Activated CD8-positive, alpha-beta memory T cell treated with anti-CD3 and anti-CD28 coated beads, Interleukin-2, amount 50 U/mL, for 1 hour (primary cell): ENCODE data around the gene ZBTB34.

Source experiments
- DNase-seq: peaks from one replicate; pipeline ENCODE4 v3.0.0-alpha.2; 2020; ENCODE audit errors: extremely low read depth

Gene ZBTB34

DNA sequence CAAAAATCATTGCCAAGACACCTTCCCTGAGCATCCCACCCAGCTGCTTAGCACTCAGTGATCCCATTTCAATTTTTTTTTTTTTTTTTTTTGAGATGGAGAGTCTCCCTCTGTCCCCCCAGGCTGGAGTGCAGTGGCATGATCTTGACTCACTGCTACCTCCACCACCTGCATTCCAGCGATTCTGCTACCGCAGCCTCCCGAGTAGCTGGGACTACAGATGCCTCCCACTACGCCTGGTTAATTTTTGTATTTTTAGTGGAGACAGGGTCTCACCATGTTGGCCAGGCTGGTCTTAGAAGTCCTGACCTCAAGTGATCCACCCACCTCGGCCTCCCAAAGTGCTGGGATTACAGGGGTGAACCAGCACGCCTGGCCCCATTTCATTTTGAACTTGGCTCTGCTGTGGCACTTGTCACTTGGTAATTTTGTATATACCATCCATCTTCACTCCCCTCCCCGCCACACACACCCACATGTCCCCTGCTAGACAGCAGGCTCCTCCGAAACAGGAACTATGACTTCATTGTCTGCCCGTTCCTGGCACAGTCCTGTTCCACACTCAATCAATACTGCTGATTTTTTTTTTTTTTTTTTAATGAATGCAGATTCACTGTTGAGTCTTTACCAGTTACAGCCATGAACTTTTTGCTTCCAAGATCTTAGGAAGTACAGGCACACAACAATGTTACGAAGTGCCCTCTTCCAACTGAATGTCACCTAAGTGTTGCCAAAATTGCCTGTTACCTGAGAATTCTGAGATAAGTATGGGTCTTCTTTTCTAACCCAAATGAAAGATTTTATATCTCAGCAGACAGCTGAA, 17.3 kb upstream of the ZBTB34 start:
- no peak for DNase-seq

DNA sequence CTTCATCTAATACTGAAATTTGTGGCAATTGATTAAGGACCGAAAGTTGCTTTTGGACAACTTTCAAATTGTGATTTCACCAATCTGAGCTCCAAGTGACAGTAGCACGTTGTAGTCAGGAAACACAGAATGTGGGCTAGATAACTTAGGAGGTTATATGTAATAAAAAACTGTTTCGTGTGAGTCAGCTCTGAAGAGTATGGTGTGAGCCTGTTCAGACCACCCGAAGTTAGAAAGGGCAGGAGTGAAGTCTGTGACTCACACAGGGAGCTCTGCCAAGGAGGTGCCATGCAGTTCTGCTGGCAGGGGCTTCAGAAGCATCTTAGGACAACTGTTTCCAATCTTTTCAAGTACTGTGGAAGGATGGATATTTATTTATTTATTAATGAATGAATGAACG, 16.4 kb upstream of the ZBTB34 start:
- DNase-seq, result no peak

DNA sequence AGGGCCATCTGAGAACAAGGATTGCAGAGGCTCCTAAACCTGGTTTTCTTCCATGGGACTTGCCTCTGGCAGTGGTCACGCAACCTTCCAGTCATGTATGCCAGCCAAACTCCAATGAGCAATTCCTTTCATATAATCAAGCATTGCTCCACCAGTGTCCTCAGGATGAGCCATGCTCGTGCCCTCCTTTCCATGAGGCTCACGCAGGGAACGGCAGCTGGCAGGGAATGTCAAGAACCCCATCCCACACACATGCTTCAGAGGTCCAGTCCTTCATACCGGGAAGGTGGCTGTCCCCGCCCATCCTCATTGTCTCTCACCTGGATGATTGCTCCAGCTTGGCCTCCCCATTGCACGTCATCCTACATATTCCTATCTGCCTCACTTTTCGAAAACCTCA, 13.4 kb upstream of the ZBTB34 start:
- no peak for DNase-seq

DNA sequence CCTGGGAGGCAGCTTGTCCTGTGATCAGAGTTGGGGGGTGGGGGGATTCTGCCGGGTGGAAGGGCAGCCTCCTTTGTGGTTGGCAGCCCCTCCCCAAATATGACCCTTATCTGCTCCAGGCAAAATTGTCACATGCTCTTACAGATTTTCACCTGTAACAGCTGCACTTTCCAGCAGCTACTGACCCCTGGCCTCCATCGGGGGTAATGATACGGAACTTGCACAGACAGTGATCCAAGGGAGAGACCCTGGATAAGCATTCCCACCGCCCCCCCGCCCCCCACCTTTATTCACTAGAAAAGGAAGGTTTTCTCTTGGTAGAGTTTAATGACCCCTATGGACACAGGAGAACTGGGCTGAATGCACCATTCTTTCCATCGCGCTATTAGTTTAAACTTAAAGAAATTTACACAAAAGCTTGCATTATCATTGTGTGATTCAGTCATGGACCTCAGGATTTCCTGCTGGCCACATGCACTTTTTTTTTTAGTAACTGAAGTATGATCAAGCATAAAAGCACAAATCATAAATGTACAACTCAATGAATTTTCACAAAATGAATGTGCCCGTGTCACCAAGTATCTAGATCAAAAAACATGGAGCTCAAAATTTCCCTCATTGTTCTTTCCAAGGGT, 10.7 kb upstream of the ZBTB34 start:
- DNase-seq, result no peak

DNA sequence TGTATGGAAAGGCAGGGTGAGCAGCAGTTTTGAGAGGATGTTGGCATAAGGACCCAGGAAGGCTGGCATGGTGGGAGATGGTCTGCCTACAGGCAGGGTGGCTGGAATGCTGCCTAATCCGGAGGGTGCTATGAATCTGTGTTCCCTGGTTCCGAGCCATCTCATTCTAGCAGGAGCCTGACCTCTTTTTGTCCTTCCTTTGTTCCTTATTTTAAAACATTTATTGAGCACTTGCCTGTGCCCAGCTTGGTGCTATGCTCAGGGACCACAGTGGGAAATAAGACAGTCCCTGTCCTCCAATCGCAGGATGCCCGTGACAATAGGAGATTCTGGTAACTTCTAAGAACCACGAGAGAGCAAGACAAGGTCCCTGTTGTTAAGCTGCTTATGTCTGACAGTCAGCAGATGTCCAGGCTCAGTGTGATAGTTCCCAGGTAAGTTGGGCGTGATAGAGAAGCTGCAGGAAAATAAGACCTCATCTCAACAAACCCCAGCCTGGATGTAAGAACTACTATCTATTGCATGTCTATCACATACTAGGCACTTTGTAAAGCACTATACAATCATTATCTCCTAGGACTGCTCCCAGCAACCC, 9.1 kb upstream of the ZBTB34 start:
- DNase-seq, result no peak

DNA sequence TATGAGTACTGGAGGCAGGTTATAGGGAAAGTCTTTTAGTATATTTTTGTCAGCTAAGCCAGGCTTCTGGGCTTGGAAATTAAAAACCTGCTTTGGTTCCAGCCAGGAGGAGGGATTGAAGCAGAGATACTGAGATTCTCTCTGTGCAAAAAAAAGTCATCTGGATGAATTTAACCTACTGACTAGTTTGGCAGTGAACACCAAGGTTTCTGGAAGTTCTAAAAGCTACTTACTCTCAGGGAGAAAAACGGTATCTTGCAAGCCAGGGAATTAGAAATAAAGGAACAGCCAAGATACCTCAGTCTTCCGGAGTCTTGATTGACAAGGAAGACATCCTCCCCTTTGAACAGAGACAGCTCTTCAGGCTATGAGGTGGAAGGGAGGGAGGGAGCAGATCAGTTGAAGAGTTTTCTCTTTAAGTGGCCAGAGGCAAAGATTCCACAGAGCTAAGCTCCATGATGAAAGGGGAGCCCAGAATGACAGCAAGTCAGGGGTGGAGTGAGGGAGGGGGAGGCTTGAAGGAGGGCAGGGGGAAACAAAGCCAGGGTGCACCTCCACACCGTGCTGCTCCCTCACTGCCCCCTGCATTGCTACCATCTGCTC, 8.3 kb upstream of the ZBTB34 start:
- no peak for DNase-seq

DNA sequence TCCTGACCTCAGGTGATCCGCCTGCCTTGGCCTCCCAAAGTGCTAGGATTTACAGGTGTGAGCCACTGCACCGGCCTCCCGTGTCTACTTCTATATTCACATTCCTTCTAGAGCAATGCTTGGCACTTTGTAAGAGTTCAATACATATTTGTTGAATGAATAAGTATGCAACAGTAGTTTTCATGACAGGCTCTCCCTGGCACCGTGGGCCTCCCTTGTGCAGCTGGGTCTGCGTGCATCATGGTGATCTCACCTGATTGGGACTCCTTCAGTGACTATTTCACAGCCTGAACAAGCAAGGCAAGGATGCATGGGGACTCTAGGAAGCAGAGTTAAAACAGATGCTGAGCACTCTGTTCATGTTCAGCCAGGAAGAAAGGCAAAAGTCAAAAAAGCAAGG, 6.8 kb upstream of the ZBTB34 start:
- no peak for DNase-seq

DNA sequence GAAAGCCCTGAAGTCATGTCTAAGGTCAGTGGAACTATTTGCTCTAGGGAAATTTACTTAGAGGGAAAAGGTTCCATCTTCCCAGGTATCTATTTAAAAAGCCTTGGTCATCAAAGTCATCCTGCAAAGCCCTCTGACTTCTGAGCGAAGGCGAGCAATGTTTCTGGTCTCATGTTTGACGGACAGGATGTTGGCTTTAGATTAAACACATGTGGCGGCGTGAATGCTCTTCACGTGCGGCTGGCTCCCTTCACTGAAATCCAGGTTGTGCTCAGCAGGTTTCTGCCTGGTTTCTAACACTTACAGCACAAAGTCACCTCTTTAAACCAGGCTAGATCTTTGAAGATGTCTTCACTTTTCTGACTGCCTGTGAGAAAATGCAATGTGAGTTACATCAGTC, 5.7 kb upstream of the ZBTB34 start:
- DNase-seq, result no peak

DNA sequence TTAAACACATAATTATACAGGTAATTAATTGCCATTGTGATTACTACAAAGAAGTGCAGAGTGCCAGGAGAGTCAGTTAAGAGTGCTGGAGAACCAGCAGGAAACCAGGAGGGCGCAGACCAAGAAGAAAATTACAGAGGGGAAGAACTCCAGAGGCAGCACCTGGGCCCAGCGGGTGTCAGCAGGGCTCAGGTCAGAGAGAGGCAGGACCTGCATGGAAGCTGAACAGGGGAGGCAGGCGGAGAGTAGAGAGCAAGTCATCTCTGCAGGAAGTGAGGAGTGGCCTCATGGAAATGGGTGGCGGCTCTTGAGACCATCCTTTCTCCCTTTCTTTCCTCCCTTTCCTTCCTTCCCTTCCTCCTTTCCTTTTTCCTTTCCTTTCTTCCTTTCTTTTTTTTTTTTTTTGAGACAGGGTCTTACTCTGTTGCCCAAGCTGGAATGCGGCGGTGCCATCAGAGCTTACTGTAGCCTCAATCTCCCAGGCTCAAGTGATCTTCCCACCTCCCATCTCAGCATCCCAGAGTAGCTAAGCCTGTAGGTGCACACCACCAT, 4.0 kb upstream of the ZBTB34 start:
- DNase-seq, result no peak

DNA sequence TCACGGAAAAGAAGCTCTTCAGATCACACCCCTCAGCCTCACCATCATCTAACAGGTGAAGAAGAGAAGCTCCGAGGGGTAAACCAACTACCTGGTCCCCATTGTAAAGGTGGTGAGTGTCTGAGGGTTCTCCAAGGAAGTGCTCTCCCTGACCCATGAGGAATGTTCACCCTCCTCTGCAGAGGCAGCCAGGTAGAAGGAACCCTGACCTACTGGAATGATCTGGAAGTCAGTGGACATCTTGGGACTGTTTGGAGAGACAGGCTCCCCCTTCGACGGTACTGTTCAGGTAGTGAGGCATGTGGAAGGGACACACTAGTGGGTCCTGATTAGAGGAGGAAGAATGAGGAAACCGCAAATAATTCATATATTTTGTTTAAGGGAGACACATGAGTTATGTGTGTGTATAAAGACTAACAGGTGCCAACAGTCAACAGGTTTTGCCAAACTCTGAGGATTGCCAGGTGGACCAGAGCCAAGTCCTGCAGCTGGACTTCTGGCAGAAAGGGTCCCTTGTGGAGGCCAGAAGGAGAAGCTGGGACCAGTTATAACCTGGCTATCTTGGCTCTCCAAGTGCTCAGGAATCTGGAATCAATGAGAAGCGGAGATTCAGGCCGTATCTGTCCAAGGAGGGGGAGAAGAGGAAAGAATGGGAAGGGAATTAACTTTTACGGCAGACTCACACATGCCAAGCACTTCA, 3.0 kb upstream of the ZBTB34 start:
- DNase-seq, result no peak

DNA sequence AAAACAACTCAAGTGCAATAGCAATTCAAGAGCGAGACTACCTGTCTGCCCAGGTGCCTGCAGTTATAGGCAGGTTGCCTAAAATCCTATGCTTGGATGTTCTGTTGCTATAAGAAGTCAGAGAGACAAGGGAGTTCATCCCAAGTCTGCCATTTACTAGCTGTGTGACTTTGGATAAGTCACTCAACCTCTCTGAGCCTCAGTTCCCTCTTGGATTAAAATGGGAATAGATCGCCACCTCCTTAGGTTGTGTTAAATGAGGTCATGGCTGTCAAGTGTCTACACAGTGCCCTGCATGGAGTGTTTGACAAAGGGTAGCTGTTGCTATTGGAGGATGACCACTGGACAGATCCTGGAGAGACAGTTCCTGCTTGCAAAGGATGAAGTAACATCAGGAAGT, 1.3 kb upstream of the ZBTB34 start:
- DNase-seq, result no peak

DNA sequence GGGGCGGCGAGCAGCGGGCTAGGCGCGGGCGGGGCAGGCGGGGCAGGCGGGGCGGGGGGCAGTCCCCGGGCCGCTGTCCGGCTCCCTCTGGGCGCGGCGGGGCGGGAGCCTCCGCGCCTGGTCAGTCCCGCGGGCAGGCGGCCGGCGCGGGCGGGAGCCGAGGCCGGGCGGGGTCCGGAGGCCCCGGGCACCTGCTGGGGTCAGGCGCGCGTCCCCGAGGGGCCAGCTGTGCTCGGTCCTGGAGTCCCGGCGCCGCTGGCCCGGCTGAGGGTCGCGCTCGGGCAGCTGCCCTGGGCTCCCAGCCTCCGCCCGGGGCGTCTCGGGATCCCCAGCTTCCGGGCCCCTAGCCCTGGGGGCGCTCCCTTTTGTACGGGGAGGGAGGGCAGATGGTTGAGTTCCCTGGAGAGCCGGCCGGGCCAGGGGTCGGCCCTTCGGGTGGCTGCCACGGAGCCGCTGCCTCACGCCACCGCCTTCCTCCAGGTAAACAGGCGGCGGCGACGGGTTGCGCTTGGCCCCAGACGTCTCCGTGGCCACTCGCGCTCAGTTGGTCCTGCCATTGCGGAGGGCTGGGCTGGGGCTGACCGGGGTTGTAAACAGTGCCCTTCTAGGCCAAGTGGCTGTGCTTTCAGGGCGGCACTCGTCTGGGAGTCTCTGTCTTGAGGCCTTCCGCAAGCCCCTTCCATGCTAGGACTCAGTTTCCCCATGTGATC, 473 bp downstream of the ZBTB34 start:
- DNase-seq, result no peak

DNA sequence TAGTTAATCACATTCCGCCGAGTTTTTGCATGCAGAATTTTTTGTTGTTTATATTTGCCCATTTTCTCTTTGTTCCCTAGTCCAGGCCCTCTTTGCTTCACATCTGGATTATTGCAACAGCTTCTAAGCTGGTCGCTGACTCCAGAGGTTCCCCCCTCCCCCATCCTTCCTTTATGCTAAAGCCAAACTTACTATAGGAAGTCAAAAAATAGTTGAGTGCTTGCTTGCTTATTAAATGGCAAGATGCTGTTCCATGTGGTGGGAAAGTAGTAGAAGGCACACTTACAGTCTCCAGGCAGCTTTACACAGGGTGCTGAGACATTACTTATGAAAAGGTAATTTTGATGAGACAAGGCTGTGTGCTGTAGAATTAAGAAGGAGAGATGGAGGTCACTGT, 1.3 kb downstream of the ZBTB34 start:
- DNase-seq, result no peak

DNA sequence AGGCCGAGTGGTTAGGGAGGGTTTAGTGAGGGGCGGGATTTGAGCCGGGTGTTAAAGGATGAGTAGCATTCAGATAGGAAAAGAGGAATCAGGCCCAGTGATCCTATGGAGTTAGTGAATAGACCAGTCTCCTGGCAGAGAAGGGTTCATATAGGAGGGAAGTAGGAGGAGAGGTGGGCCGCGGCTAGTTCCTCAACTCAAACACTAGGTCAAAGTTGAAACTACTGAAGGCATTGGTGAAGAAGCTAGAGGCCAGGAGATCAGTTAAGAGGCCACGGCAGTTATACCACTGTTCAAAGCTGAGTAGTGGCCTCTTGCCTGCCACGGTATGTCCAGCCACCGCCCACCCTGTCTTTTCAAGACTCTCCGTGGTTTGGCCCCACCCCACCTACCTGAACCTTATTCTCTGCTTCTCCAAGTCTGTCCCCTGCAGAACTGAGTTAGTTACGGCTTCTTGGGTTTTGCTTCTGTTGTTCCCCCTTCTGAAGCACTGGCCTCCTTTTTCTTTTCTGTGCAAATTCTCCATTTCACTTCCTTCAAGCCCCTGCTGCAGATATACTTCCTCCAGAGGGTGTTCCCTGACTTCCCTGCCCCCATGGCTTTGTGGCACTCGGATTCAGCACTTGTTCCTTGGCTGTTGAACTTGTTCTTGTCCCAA, 1.8 kb downstream of the ZBTB34 start:
- no peak for DNase-seq

DNA sequence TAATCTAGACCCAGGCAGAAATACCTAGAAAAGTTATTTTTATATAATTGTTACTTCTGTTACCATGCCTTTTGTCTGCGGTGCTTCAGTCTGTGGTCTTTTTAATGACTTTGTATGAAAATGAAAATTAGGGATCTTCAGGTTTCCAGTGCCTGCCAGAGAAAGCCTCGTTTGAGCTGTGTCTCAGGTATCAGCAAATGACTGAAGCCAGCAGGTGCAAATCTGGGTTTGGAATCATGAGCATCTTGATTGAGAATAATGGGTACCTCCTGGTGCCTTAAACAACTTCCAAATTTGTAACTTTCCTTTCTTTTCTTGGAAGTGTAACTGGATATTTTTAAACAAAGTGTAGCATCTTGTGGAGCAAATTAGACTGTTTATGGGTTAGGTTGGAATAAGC, 4.3 kb downstream of the ZBTB34 start:
- DNase-seq, result no peak

DNA sequence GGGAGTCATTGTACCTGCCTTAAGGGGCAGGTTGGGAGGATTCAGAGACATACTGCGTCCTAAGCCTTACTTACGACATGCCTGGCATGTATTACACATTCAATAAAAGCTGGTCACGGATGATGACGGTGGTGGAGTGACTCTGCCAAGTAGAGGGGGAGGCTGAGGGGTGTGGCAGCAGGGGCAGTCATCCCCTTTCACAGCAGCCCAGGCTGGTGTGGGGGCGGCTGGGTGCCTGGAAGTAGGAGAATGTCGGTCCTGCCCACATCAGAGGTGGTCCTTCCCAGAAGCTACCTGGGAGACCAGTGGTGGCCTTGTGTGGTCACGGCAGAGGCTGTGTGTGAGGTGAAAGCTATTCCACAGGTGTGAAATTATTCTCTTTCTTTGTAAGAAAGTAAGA, 8.9 kb downstream of the ZBTB34 start:
- no peak for DNase-seq

DNA sequence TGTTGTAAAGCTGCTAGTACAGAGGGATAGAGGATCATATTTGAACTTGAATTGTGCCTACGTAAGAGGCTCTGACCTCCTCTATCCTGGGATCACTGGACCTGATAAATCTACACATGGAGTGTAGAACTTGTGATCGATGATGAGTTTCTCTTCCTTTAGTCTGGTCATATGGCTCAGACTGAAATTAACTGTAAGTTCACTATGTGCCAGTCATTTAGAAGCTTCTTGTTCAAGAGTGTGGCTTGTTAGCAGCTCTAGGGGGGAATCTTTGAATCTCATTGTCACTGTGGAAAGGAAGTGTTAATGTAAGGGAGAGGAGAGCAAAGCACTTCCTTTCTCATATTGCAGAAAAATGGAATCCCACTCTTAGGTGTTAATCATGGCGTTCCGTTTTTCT, 12.1 kb downstream of the ZBTB34 start:
- no peak for DNase-seq

DNA sequence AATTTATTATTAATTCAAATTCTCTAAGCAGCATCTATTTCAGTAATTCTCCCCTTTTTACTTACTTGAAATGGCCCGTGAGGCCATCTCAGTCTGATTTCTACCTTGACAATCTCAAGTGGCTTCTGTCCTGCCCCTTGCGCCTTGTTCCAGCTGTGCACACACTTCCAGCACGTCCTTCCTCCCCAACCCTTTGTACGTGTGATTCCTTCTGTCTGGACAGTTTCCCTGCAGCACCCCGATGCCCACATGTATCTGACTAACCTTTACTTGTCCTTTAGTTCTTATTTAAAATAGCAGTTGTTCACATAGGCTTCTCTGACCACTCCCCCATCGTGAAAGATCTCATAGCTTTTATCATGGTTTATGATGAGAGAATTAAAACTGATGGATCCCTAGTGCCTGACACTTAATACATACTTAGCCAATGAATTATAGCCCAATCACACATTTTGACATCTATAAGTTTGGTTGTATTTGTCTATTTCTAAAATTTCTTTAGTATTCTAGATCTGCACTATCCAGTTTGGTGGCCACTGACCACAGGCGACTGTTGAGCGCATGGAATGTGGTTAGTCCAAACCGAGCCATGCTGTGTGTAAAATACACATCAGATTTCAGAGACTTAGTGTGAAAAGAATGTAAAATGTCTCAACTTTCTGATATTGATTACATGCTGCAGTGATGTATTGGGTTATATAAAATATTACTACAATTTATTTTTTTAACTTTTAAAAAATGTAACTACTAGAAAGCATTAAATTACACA, 14.3 kb downstream of the ZBTB34 start:
- DNase-seq, result no peak

DNA sequence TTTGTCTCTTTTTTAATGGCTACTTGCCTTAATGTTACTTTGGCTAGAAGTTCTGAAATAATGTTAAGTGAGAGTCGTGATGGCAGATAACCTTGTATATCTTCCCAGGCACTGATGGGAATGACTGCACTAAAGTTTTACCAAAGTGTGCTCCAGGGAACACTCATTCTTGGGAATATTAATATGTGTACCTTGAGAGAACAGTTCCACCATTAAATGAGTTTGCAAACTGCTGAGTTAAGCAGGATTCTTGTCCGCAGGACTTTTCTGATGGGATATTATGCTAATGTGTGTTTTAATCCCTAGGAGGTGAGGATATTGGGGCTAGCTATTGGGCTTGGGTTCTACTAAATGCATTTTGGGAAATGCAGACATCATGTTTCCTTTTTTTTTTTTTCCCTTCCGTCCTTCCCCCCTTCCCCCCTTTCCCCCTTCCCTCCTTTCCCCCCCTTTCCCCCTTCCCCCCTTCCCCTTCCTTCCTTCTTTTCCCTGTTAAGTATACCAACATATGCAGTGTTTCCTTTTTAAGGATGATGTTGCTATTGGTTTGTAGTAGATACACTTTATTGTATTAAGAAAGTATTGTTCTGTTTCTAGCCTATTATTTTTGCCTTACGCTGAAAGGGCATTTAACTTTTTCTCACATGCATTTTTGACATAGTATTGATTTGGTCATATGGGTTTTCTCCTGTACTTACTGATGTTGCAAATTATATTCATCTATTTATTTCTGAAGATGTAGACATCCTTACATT, 15.5 kb downstream of the ZBTB34 start:
- DNase-seq, result no peak
